Stimulated activated CD4-positive, alpha-beta T cell treated with anti-CD3 and anti-CD28 coated beads, TNF-alpha, amount 100 ng/mL, for 4 hours (primary cell): Measurements from ENCODE around the gene EDRF1.
A peak's percentile ranks its signal among the peaks of the same experiment; 100 is the strongest.
"Not testable (repeated sequence)": the region's sequence is repeated elsewhere in the genome, so short reads cannot be mapped to it uniquely, and the experiment has no call there.

ENCODE experiments used
- DNase-seq, 3 experiments: peaks; one replicate each; pipeline ENCODE4 v3.0.0-alpha.2; 2020; ENCODE audit warnings: low read depth in 3 of 3

Gene EDRF1, protein sequence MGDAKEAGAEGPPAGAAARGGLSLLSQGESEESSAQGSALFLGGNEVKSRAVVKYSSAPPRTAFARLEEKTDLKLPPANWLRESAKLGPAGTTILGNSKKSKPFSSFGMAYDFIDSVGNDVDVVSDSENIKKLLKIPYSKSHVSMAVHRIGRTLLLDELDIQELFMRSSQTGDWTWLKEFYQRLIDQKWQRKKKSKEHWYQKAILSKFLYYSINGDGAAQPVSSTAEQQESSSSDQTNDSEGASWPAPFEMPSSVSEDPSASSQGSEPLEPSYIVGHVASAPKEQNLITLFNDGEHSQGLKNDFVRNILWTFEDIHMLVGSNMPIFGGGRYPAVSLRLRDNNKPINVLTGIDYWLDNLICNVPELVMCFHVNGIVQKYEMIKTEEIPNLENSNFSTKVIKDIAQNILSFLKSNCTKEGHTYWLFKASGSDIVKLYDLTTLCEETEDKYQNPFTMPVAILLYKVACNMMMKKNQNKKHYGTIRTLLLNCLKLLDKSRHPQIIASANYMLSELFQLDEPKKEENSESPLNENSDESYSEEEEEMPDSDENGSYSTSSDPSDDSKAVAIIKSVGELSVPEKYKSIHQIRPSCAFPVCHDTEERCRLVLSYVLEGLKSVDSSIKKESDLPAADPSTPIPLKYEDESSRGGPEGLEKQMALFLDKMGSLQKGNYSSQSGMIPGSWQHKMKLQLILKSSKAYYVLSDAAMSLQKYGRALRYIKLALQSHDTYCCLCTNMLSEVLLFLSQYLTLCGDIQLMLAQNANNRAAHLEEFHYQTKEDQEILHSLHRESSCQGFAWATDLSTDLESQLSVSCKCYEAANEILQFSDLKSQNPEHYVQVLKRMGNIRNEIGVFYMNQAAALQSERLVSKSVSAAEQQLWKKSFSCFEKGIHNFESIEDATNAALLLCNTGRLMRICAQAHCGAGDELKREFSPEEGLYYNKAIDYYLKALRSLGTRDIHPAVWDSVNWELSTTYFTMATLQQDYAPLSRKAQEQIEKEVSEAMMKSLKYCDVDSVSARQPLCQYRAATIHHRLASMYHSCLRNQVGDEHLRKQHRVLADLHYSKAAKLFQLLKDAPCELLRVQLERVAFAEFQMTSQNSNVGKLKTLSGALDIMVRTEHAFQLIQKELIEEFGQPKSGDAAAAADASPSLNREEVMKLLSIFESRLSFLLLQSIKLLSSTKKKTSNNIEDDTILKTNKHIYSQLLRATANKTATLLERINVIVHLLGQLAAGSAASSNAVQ

DNA sequence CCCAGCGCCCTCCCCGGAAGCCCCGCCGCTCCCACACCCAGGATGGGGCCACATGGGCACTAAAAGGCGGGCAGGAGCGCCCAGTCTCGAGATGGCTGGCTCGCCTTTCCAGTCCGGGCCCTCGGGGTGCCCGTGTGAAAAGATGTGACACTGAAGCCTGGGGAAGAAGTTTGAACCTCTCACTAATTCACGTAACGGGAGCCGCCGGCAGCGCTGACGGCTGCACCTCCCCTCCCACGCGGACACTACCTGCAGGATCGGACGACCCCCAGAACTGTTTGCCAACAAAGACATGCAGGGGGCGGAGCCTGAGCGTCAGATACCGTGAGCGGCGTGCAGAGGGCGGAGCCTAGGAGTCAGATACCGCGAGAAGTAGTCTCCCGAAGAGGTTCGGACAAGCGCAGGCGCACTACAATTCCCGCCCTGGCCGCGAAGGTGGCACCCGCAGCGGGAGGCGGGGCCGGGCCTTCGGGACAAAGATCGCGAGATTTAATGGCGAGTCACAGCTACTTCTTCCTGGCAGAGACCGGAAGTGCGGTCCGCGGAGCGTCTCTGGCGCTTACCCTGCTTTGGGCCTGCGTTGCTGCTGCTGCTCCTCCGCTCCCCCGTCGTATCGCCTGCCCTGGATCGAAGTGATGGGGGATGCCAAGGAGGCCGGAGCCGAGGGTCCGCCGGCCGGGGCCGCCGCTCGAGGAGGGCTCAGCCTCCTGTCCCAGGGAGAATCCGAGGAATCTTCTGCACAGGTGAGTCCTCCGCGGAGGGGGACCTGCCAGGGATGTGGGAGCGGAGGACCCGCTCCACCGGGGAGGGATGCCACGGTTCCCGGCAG is at the start of gene EDRF1:
Gene EDRF1, plus strand, starts transcription at position 537 of the 829 bp plus-strand sequence. Its CDS starts 99 bp downstream, at position 636.
- DNase-seq = peak; percentile 94 to 99 (median 99)

DNA sequence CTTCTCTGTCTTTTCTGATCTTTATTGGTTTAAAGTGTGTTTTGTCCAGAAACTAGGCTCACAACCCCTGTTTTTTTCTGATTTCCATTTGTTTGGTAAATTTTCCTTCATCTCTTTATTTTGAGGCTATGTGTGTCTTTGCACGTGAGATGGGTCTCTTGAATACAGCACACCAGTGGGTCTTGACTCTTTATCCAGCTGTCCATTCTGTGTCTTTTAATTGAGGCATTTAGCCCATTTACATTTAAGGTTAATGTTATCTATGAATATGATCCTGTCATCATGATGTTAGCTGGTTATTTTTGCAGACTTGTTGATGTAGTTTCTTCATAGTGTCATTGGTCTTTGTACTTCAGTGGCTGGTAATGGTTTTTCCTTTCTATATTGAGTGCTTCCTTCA is 46.6 kb upstream of the EDRF1 start:
- DNase-seq = no peak

GRCh38 chr10:125679436-125679835 is 40.1 kb upstream of the EDRF1 start:
- DNase-seq = no peak

GRCh38 chr10:125683063-125683462 is 36.4 kb upstream of the EDRF1 start, which contains the start of gene TEX36:
TEX36 (minus strand) TSS chr10:125683163; CDS start chr10:125682989, 174 bp downstream.
- DNase-seq = no peak

- DNase-seq = no peak
These were observed 35.7 kb upstream of the EDRF1 start for GRCh38 chr10:125683821-125684220.

DNA sequence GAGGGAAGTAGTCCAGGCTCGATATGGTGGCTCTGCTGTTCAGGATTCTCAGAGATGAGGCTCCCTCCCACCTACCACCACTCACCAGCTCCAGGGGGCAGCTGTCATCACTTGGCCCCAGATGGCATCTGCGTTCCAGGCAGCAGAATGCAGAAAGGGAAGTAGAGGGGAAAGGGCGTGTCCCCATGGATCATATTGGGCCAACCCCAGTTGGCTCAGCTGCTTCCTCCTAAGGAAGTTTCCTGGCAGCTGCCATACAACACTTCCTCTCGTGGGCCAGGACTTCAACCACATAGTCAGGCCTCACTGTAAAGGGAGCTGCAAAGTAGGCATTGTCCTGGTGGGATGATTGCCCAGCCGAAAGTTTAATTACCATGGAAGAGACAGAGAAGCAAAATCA is 34.9 kb upstream of the EDRF1 start:
- DNase-seq = no peak

GRCh38 chr10:125687507-125688185 is 31.9 kb upstream of the EDRF1 start:
- no peak for DNase-seq

DNA sequence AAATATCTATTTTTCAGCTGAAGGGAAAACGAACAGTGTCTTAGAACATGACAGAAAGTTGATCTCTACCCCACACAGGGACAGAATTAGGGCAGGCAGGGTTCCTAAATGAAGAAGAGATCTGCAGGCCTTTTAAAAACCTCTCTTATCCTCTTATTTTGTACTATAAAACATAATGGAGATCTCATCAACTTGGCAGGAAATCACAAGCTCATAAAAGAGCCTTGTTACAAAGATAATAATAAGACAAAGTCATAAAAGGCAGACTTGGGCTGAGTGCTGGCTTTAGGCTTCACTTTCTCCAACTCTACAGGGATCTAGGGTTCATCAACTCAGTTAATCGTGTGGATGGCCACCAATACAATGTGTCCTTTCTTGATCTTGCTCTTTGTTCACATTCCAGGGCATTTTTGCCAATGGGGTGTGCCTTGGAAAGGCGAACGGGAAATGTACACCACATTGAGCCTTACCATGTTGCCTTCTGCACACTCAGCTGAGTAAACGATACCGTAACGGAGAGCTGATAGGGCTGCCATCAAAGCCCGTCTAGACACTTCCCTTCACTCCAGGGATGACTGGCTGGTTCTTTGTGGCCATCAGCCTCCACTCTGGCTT is 29.4 kb upstream of the EDRF1 start:
- no peak for DNase-seq

DNA sequence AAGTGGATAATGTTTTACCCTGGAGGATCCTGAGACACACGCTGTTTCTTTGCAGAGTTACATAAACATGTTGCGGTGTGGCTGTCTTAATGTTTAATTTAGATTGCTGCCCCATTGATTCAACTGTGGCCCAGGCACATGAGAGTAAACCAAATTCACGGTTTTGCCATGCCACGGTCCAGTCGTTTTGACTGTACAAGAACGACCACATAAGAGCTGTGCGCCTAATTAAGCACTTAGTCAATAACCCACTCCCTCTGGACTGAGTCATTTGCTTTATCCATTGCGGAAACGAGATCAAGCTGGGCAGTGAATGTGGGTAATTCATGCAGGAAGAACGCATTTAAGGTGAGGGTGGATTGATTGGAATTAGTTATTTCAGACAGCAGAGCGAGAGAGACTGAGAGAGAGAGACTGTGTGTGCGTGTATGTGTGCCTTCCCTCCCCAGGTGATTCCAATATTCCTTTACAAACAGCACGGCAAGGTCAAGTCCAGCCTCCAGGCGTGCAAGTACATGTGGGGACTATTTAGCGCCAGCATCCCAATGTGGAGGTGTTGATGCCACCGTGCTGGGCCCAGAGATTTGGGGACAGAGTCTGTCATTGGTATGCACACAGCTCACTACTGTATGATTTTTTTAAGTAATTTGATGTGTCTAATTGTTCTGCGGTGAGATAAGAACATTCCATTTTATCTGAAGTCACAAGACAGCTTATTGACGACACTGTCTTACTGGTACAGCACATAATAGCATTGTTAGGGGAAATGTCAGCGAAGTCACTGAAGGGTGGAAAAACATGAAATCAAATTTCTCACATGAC is 28.1 kb upstream of the EDRF1 start:
- DNase-seq = no peak

DNA sequence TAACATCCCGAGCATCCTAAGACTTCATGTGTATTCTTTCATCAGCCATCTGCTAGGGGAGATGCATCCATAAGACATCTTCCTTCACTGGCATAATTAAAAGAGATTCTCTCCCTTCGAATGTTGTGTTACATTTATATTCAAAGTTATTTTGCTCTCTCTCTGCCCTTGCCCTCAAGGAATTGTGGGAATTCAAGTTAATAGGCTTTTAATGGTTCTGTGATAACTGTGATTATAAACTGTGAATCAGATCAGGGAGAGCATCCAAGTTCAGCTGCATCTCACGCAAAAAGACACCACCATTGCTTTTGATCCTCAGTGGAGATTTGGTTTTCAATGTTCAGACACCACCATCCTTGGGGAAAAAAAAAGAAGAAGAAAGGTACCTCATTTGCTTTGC is 27.3 kb upstream of the EDRF1 start:
- no peak for DNase-seq

DNA sequence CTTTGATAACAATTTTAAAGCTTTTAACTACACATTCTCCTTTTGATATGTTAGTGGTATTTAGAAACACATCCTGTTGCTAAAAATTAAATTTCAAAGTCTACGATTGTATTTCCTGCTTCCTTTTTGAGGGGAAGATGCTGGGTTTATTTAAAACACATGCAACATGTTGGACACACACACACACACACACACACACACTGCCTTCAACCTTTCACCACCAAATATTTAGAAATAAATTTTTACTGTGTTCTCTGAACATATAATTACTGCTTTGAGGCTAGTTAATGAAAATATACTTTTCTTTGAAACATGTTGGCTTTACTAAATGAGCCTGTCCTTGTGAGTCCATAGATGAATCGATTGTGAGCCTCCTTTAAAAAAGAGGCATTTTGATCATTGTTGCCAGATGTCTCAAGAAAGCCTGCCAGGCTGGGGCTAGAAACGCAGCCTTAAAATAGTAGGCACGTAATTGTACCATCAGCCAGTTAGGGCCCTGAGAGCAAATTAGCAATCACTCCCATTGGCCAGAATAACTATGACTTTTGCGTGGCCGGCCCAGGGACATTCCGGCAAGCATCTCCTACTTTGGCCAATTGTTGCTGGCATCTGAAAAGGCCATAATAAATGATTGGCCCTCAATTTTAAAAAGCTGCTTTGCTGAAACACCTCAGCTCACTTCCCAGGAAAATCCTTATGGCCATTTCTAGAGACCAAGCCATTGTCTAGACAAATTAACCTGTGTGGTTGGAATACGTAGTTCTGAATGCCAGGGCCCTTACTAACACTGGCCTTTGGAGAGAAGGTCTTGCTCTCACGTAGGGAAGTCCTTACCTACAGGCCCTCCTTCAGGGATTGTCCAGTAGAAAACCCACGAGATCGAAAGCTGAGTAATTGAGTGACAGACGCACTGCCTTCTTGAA is 26.6 kb upstream of the EDRF1 start:
- no peak for DNase-seq

GRCh38 chr10:125693524-125693847 is 26.0 kb upstream of the EDRF1 start:
- DNase-seq = no peak

DNA sequence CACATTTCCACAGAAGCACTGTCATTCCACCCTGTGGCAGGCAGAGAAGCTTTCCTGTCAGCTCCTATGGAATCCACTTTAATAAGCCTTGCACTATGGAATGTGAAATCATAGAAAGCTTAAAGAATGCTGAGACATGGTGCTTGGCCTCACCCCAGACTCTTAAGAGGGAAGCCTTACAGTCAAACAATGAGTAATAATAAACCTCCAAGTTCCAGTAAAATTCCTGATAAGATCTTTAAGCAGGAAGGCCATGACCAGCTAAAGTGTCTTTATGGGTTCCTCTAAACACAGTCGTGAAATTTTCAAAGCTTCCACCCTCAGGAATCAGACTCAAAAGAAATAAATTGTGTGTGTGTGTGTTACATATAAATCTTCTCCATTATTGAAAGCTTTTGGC is 24.6 kb upstream of the EDRF1 start:
- DNase-seq = no peak

DNA sequence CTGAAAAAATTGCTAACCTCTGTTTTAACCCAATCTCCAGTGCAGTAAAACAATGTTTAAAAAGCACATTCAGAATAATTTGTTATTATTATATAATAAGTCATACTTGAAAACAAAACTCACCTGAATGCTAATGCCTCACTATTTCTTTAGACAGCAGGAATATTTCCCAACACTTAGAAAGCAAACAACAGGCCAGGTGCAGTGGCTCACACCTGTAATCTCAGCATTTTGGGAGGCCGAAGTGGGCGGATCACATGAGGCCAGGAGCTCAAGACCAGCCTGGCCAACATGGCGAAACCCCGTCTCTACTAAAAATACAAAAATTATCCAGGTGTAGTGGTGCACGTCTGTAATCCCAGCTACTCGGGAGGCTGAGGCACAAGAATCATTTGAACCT is 22.6 kb upstream of the EDRF1 start:
- not testable (repeated sequence) for DNase-seq

- DNase-seq = no peak
These were observed 21.0 kb upstream of the EDRF1 start for GRCh38 chr10:125698481-125698998.

DNA sequence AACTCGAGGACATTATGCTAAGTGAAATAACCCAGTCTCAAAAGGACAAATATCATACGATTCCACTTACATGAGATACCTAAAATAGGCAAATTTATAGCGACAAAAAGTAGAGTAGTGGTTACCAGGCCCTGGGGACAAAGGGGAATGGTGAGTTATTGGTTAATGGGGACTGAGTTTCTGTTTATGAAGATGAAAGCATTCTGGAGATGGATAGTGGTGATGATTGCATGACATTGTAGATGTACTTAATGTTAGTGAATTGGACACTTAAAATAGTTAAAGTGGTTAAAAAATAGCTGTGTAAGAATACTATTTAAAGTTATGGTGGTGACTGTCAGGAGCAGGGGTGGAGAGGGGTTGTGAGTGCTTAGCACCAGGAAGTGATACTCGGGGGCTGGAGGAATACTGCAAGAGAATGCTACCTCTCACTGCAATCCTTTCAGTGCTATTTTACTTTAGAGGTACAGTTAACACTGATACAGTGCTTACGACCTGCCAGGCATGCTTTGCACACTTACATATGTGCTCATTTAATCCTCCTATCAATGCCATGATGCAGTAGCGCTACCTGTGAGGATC is 19.9 kb upstream of the EDRF1 start:
- DNase-seq = no peak

GRCh38 chr10:125700355-125700911 is 19.1 kb upstream of the EDRF1 start:
- DNase-seq = no peak
